GM12878 (cell line): ENCODE data around the gene ADCYAP1R1.

Experiments used
- KDM1A ChIP-seq: fragments of 200-600 bp; sonication (generic); IDR thresholded peaks from 2 replicates; pipeline ENCODE4 v1.6.1; 2016; ENCODE audit warnings: borderline replicate concordance
- RAD21 ChIP-seq: IDR thresholded peaks from 2 replicates; pipeline ENCODE4 v1.6.1; 2011; ENCODE audit warnings: mild to moderate bottlenecking, low read depth, low read length, moderate library complexity; ENCODE audit not compliant: insufficient read depth
- RELA ChIP-seq: fragments of 450-650 bp; IDR thresholded peaks from 2 replicates; pipeline ENCODE4 v1.8.0; 2014; ENCODE audit warnings: borderline replicate concordance; ENCODE audit not compliant: partially characterized antibody
- TF ChIP-seq, protein P1 (sequence below), 3 experiments: IDR thresholded peaks in 2 of 3; conservative IDR thresholded peaks in 1 of 3; 2 replicates each; pipeline ENCODE4 v1.5.1; 2011; ENCODE audit warnings: low read depth in 3 of 3, low read length in 3 of 3, mild to moderate bottlenecking in 3 of 3, control low read depth in 2 of 3, moderate library complexity in 2 of 3, inconsistent platforms in 1 of 3, mixed read lengths in 1 of 3; ENCODE audit not compliant: control insufficient read depth in 2 of 3, insufficient read depth in 1 of 3; ENCODE audit errors: extremely low read depth in 1 of 3

DNA sequence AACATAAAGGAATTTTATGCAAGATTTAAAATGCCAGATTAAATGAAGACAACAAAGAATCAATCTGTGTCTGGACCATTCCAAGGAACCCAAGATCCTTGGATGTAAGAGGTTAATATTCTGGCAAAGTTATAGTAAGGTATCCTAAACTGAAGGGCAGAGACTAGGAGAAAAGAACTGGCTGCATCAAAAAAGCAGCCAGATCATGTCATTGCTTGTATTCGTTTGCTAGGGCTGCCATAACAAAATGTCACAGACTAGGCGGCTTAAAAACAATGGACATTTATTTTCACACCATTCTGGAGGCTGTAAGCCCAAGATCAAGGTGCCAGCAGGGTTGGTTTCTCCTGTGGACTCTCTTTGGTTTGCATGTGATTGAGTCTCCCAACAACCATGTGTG is 99.7 kb downstream of the ADCYAP1R1 start:
- no peak for TF ChIP-seq RELA
- TF ChIP-seq RAD21, result no peak
- TF ChIP-seq, protein P1, sequence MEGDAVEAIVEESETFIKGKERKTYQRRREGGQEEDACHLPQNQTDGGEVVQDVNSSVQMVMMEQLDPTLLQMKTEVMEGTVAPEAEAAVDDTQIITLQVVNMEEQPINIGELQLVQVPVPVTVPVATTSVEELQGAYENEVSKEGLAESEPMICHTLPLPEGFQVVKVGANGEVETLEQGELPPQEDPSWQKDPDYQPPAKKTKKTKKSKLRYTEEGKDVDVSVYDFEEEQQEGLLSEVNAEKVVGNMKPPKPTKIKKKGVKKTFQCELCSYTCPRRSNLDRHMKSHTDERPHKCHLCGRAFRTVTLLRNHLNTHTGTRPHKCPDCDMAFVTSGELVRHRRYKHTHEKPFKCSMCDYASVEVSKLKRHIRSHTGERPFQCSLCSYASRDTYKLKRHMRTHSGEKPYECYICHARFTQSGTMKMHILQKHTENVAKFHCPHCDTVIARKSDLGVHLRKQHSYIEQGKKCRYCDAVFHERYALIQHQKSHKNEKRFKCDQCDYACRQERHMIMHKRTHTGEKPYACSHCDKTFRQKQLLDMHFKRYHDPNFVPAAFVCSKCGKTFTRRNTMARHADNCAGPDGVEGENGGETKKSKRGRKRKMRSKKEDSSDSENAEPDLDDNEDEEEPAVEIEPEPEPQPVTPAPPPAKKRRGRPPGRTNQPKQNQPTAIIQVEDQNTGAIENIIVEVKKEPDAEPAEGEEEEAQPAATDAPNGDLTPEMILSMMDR (IDR thresholded peaks at IDR 0.05 in 2 of 3, conservative IDR thresholded peaks at IDR 0.05 in 1 of 3; ENCODE audit: control insufficient read depth in 2 of 3, extremely low read depth in 1 of 3, insufficient read depth in 1 of 3, low read depth in 3 of 3, low read length in 3 of 3), result no peak
- no peak for TF ChIP-seq KDM1A
